ENCODE data around the gene KLHL8. TPM values are rescaled to one million over a fixed set of nuclear protein-coding genes. Genes with fewer than 3 reads are reported as not detected.

Gene KLHL8
- polyA plus RNA-seq, 4 donors = 15.8 to 20.8 (median 19.1) TPM

GRCh38 chr4:87128006-87128705, 92.3 kb downstream of the KLHL8 start:
- DNase-seq (ENCODE audit: low read depth in 4 of 4, low spot score in 3 of 4) = no peak

- DNase-seq (ENCODE audit: low read depth in 4 of 4, low spot score in 3 of 4) = no peak
Observed at GRCh38 chr4:87126056-87126455, 94.4 kb downstream of the KLHL8 start.

- DNase-seq (ENCODE audit: low read depth in 4 of 4, low spot score in 3 of 4) = no peak
Observed at GRCh38 chr4:87122252-87122651, 98.2 kb downstream of the KLHL8 start.

GRCh38 chr4:87121341-87122065, 98.9 kb downstream of the KLHL8 start:
- no peak for DNase-seq (ENCODE audit: low read depth in 4 of 4, low spot score in 3 of 4)

GRCh38 chr4:87120411-87121162, 99.8 kb downstream of the KLHL8 start:
- DNase-seq (ENCODE audit: low read depth in 4 of 4, low spot score in 3 of 4) = no peak

GRCh38 chr4:87120010-87120409, 100.4 kb downstream of the KLHL8 start:
- no peak for DNase-seq (ENCODE audit: low read depth in 4 of 4, low spot score in 3 of 4)

GRCh38 chr4:87118826-87119225, 101.6 kb downstream of the KLHL8 start:
- DNase-seq (ENCODE audit: low read depth in 4 of 4, low spot score in 3 of 4) = no peak

GRCh38 chr4:87118421-87118820, 102.0 kb downstream of the KLHL8 start:
- DNase-seq (ENCODE audit: low read depth in 4 of 4, low spot score in 3 of 4) = no peak

GRCh38 chr4:87117732-87118075, 102.7 kb downstream of the KLHL8 start:
- DNase-seq (ENCODE audit: low read depth in 4 of 4, low spot score in 3 of 4) = no peak

GRCh38 chr4:87117051-87117731, 103.2 kb downstream of the KLHL8 start:
- peak in 3 of 4 donors; percentile 65 to 76 (median 65) for DNase-seq (ENCODE audit: low read depth in 4 of 4, low spot score in 3 of 4)

- no peak for DNase-seq (ENCODE audit: low read depth in 4 of 4, low spot score in 3 of 4)
Observed at GRCh38 chr4:87116231-87116630, 104.2 kb downstream of the KLHL8 start.

- DNase-seq (ENCODE audit: low read depth in 4 of 4, low spot score in 3 of 4) = no peak
Observed at GRCh38 chr4:87114245-87115062, 106.0 kb downstream of the KLHL8 start.

- DNase-seq (ENCODE audit: low read depth in 4 of 4, low spot score in 3 of 4) = no peak
Observed at GRCh38 chr4:87112063-87112462, 108.4 kb downstream of the KLHL8 start.

Other genes starting within 250 kb of the KLHL8 start
- under 1 TPM; 0.29 to 0.58 (median 0.42) TPM for gene HSD17B13, start 102.3 kb upstream of the KLHL8 start, polyA plus RNA-seq (ENCODE audit: insufficient read length in 4 of 4)
- gene HSD17B11, start 170.6 kb upstream of the KLHL8 start, polyA plus RNA-seq (ENCODE audit: insufficient read length in 4 of 4) = 10 to 100 TPM; 56.4 to 87.1 (median 62.7) TPM
- gene NUDT9, start 202.0 kb upstream of the KLHL8 start, polyA plus RNA-seq (ENCODE audit: insufficient read length in 4 of 4) = 10 to 100 TPM; 69.7 to 79.8 (median 72.0) TPM